Activated naive CD8-positive, alpha-beta T cell treated with anti-CD3 and anti-CD28 coated beads, Interleukin-2, amount 10 ng/mL, durations not matched to agents 7 days and 5 days (primary cell): ENCODE measurements around the gene SLC30A3. TPM values are rescaled to one million over a fixed set of nuclear protein-coding genes. Genes with fewer than 3 reads are reported as not detected.
"Not testable (repeated sequence)": the region's sequence is repeated elsewhere in the genome, so short reads cannot be mapped to it uniquely, and the experiment has no call there.

Experiments
- ATAC-seq: fragments of 150-1000 bp; cut with Tn5 transposase; one replicate; pipeline ENCODE4 v1.10.0; 2021; ENCODE audit warnings: low read depth, moderate library complexity
- POLR2A ChIA-PET: fragments of 350-600 bp; sonication (Branson Sonifier 250); formaldehyde crosslinking; loops from one replicate; lab custom pipeline; 2021; ENCODE audit warnings: antibody characterized with exemption; lab: Charles Lee
- DNase-seq: peaks from one replicate; pipeline ENCODE4 v3.0.0; 2021
- H3K27ac Mint-ChIP-seq: one replicate; pipeline ENCODE4 v1.8.0; 2022; ENCODE audit warnings: mild to moderate bottlenecking, mixed read lengths
- H3K27me3 Mint-ChIP-seq: one replicate; pipeline ENCODE4 v1.8.0; 2022; ENCODE audit warnings: mild to moderate bottlenecking, moderate library complexity, mixed read lengths
- H3K36me3 Mint-ChIP-seq: one replicate; pipeline ENCODE4 v1.8.0; 2021; ENCODE audit warnings: mild to moderate bottlenecking, mixed read lengths
- H3K4me1 Mint-ChIP-seq: one replicate; pipeline ENCODE4 v1.8.0; 2021; ENCODE audit warnings: mixed read lengths
- H3K4me3 Mint-ChIP-seq: one replicate; pipeline ENCODE4 v1.8.0; 2022; ENCODE audit warnings: mild to moderate bottlenecking, moderate library complexity, mixed read lengths
- H3K9me3 Mint-ChIP-seq: one replicate; pipeline ENCODE4 v1.8.0; 2021; ENCODE audit warnings: mixed read lengths
- total RNA-seq, 2 experiments: library from RNA; stranded (reverse); gene quantifications; one replicate each; pipeline ENCODE4 v1.2.3, GENCODE V29; 2021

The SLC30A3 gene
- total RNA-seq, 2 experiments from 2014 or later: 0.34 to 0.64 TPM

- not testable (repeated sequence) for H3K9me3 Mint-ChIP-seq, H3K4me1 Mint-ChIP-seq, DNase-seq, ATAC-seq, H3K27ac Mint-ChIP-seq, H3K36me3 Mint-ChIP-seq, H3K4me3 Mint-ChIP-seq
- peaks cover 14% of the 10 kb centered on the region for H3K27me3 Mint-ChIP-seq
- POLR2A ChIA-PET: interaction anchor here (1.1 kb wide), 1 partner anchor 69 kb away, joined by 3 read pairs; no protein-coding TSS in a partner anchor
These were observed 37.8 kb upstream of the SLC30A3 start for GRCh38 chr2:27300606-27301005.

- H3K27me3 Mint-ChIP-seq: peaks cover 8% of the 10 kb centered on the region
- no peaks in the 10 kb centered on the region for H3K36me3 Mint-ChIP-seq
- no peak overlapping the region for H3K4me3 Mint-ChIP-seq
- DNase-seq: no peak
- H3K27ac Mint-ChIP-seq: no peak overlapping the region
- no peaks in the 10 kb centered on the region for H3K9me3 Mint-ChIP-seq
- ATAC-seq: no peak
- POLR2A ChIA-PET: no interaction called here
- H3K4me1 Mint-ChIP-seq: peaks cover 5% of the 10 kb centered on the region
These were observed 35.7 kb upstream of the SLC30A3 start for GRCh38 chr2:27298391-27299080.

GRCh38 chr2:27297195-27297594 is 34.3 kb upstream of the SLC30A3 start:
- no peak for DNase-seq
- H3K4me3 Mint-ChIP-seq: no peak overlapping the region
- peaks cover 20% of the 10 kb centered on the region for H3K27me3 Mint-ChIP-seq
- POLR2A ChIA-PET: no interaction called here
- H3K27ac Mint-ChIP-seq: no peak overlapping the region
- no peak for ATAC-seq
- no peaks in the 10 kb centered on the region for H3K36me3 Mint-ChIP-seq
- H3K9me3 Mint-ChIP-seq: no peaks in the 10 kb centered on the region
- H3K4me1 Mint-ChIP-seq: no peaks in the 10 kb centered on the region

- Mint-ChIP-seq H3K27ac (no peak overlapping the region), H3K27me3 (peaks cover 28% of the 10 kb centered on the region), H3K36me3 (no peaks in the 10 kb centered on the region), H3K4me1 (no peaks in the 10 kb centered on the region), H3K9me3 (no peaks in the 10 kb centered on the region), H3K4me3 (no peak overlapping the region)
- POLR2A ChIA-PET: no interaction called here
- DNase-seq: no peak
- ATAC-seq: no peak
These were observed 33.6 kb upstream of the SLC30A3 start for GRCh38 chr2:27296481-27296880.

- H3K27ac Mint-ChIP-seq: no peak overlapping the region
- no peaks in the 10 kb centered on the region for H3K4me1 Mint-ChIP-seq
These were observed 32.1 kb upstream of the SLC30A3 start for GRCh38 chr2:27294928-27295327.

GRCh38 chr2:27291865-27292264 is 29.0 kb upstream of the SLC30A3 start:
- no peak overlapping the region for H3K27ac Mint-ChIP-seq
- POLR2A ChIA-PET: no interaction called here
- no peak for ATAC-seq

More at GRCh38 chr2:27294928-27295327, 32.1 kb upstream of the SLC30A3 start:
- H3K4me3 Mint-ChIP-seq: no peak overlapping the region
- H3K9me3 Mint-ChIP-seq: no peaks in the 10 kb centered on the region
- ATAC-seq: no peak
- no peaks in the 10 kb centered on the region for H3K36me3 Mint-ChIP-seq
- POLR2A ChIA-PET: no interaction called here
- DNase-seq: no peak
- H3K27me3 Mint-ChIP-seq: peaks cover 29% of the 10 kb centered on the region

GRCh38 chr2:27290549-27290948 is 27.7 kb upstream of the SLC30A3 start:
- no peak overlapping the region for H3K27ac Mint-ChIP-seq
- ATAC-seq (no peak), DNase-seq (no peak)
- POLR2A ChIA-PET: no interaction called here
- no peak overlapping the region for H3K4me3 Mint-ChIP-seq
- no peaks in the 10 kb centered on the region for H3K4me1 Mint-ChIP-seq
- H3K36me3 Mint-ChIP-seq: no peaks in the 10 kb centered on the region
- no peaks in the 10 kb centered on the region for H3K9me3 Mint-ChIP-seq
- peaks cover 51% of the 10 kb centered on the region for H3K27me3 Mint-ChIP-seq

More at GRCh38 chr2:27291865-27292264, 29.0 kb upstream of the SLC30A3 start:
- Mint-ChIP-seq H3K27me3 (peaks cover 41% of the 10 kb centered on the region), H3K4me1 (no peaks in the 10 kb centered on the region), H3K9me3 (no peaks in the 10 kb centered on the region), H3K4me3 (no peak overlapping the region), H3K36me3 (no peaks in the 10 kb centered on the region)
- no peak for DNase-seq

- no peak for ATAC-seq
- Mint-ChIP-seq H3K4me1 (no peaks in the 10 kb centered on the region), H3K36me3 (no peaks in the 10 kb centered on the region), H3K4me3 (no peak overlapping the region), H3K27me3 (peaks cover 56% of the 10 kb centered on the region), H3K9me3 (no peaks in the 10 kb centered on the region), H3K27ac (no peak overlapping the region)
- POLR2A ChIA-PET: no interaction called here
- no peak for DNase-seq
These were observed 25.8 kb upstream of the SLC30A3 start for GRCh38 chr2:27288610-27289009.

- ATAC-seq (no peak), DNase-seq (no peak)
- POLR2A ChIA-PET: no interaction called here
- H3K27ac Mint-ChIP-seq: no peak overlapping the region
- H3K27me3 Mint-ChIP-seq: peaks cover 43% of the 10 kb centered on the region
- H3K4me1 Mint-ChIP-seq: no peaks in the 10 kb centered on the region
- no peaks in the 10 kb centered on the region for H3K36me3 Mint-ChIP-seq
- no peak overlapping the region for H3K4me3 Mint-ChIP-seq
- no peaks in the 10 kb centered on the region for H3K9me3 Mint-ChIP-seq
These were observed 22.6 kb upstream of the SLC30A3 start for GRCh38 chr2:27285481-27285880.

- no peak overlapping the region for H3K27ac Mint-ChIP-seq
- no peaks in the 10 kb centered on the region for H3K36me3 Mint-ChIP-seq
- ATAC-seq (no peak), DNase-seq (no peak)
- POLR2A ChIA-PET: no interaction called here
- H3K4me3 Mint-ChIP-seq: no peak overlapping the region
- H3K4me1 Mint-ChIP-seq: peaks cover under 1% of the 10 kb centered on the region
- peaks cover 43% of the 10 kb centered on the region for H3K27me3 Mint-ChIP-seq
- no peaks in the 10 kb centered on the region for H3K9me3 Mint-ChIP-seq
These were observed 22.1 kb upstream of the SLC30A3 start for GRCh38 chr2:27284996-27285395.

- POLR2A ChIA-PET: interaction anchor here (0.6 kb wide), 1 partner anchor 17 kb away, joined by 3 read pairs; no protein-coding TSS in a partner anchor
- peaks cover 37% of the 10 kb centered on the region for H3K27me3 Mint-ChIP-seq
These were observed 20.0 kb upstream of the SLC30A3 start for GRCh38 chr2:27282892-27283291.

GRCh38 chr2:27281855-27282559 is 19.2 kb upstream of the SLC30A3 start, which contains the start of gene TRIM54:
TRIM54 (plus strand) TSS chr2:27282429; CDS start chr2:27282732, 303 bp downstream.
- Mint-ChIP-seq H3K27me3 (peaks cover 32% of the 10 kb centered on the region), H3K4me1 (peaks cover 4% of the 10 kb centered on the region), H3K9me3 (no peaks in the 10 kb centered on the region), H3K36me3 (no peaks in the 10 kb centered on the region), H3K27ac (no peak within 1 kb of the TSS), H3K4me3 (no peak within 1 kb of the TSS)
- DNase-seq (no peak), ATAC-seq (no peak)
- POLR2A ChIA-PET: interaction anchor here (0.5 kb wide), 1 partner anchor 223 kb away, joined by 6 read pairs; no protein-coding TSS in a partner anchor

More at GRCh38 chr2:27282892-27283291, 20.0 kb upstream of the SLC30A3 start:
- H3K4me1 Mint-ChIP-seq: peaks cover 4% of the 10 kb centered on the region
- no peak overlapping the region for H3K4me3 Mint-ChIP-seq
- H3K9me3 Mint-ChIP-seq: no peaks in the 10 kb centered on the region
- no peak overlapping the region for H3K27ac Mint-ChIP-seq
- ATAC-seq (no peak), DNase-seq (no peak)
- no peaks in the 10 kb centered on the region for H3K36me3 Mint-ChIP-seq

- peaks cover 26% of the 10 kb centered on the region for H3K27me3 Mint-ChIP-seq
These were observed 18.6 kb upstream of the SLC30A3 start for GRCh38 chr2:27281442-27281841.

GRCh38 chr2:27280826-27281225 is 18.0 kb upstream of the SLC30A3 start:
- Mint-ChIP-seq H3K9me3 (no peaks in the 10 kb centered on the region), H3K4me1 (peaks cover 4% of the 10 kb centered on the region), H3K27me3 (peaks cover 21% of the 10 kb centered on the region), H3K4me3 (no peak overlapping the region), H3K36me3 (no peaks in the 10 kb centered on the region), H3K27ac (no peak overlapping the region)
- DNase-seq (no peak), ATAC-seq (no peak)
- POLR2A ChIA-PET: no interaction called here

More at GRCh38 chr2:27281442-27281841, 18.6 kb upstream of the SLC30A3 start:
- no peak overlapping the region for H3K27ac Mint-ChIP-seq
- H3K4me1 Mint-ChIP-seq: peaks cover 4% of the 10 kb centered on the region
- H3K9me3 Mint-ChIP-seq: no peaks in the 10 kb centered on the region
- H3K4me3 Mint-ChIP-seq: no peak overlapping the region
- DNase-seq (no peak), ATAC-seq (no peak)
- no peaks in the 10 kb centered on the region for H3K36me3 Mint-ChIP-seq
- POLR2A ChIA-PET: no interaction called here
